BJ (cell line): ENCODE measurements around the gene SLC17A9. TPM values are rescaled to one million over a fixed set of nuclear protein-coding genes. Genes with fewer than 3 reads are reported as not detected.
"Not testable (repeated sequence)": the region's sequence is repeated elsewhere in the genome, so short reads cannot be mapped to it uniquely, and the experiment has no call there.

ENCODE experiments used
- CTCF ChIA-PET: fragments of 350-600 bp; formaldehyde crosslinking; extraction: SDS; loops from one replicate; lab custom pipeline; 2021; ENCODE audit warnings: antibody characterized with exemption, inconsistent platforms; lab: Yijun Ruan, JAX
- POLR2A ChIA-PET: fragments of 300-600 bp; sonication (Branson Sonifier 250); formaldehyde crosslinking; extraction: SDS; loops from one replicate; lab custom pipeline; 2021; ENCODE audit warnings: antibody characterized with exemption; lab: Charles Lee
- DNase-seq: peaks from one replicate; pipeline ENCODE4 v3.0.0-alpha.2; 2011; ENCODE audit warnings: low read depth
- H3K27me3 ChIP-seq: 2 replicates; pipeline ENCODE4 v1.6.0; 2011; ENCODE audit warnings: low read length; ENCODE audit not compliant: control insufficient read depth, insufficient read depth
- H3K36me3 ChIP-seq: 2 replicates; pipeline ENCODE4 v1.5.1; 2011; ENCODE audit warnings: low read length; ENCODE audit not compliant: control insufficient read depth, insufficient read depth
- H3K4me3 ChIP-seq: 2 replicates; pipeline ENCODE4 v1.5.1; 2011; ENCODE audit warnings: low read depth, mild to moderate bottlenecking, control low read depth, low read length
- CTCF ChIP-seq: IDR thresholded peaks from 2 replicates; pipeline ENCODE4 v1.5.1; 2011; ENCODE audit warnings: low read depth, mild to moderate bottlenecking, control low read depth, inconsistent platforms, low read length, moderate library complexity; ENCODE audit not compliant: insufficient read depth
- polyA plus RNA-seq: library from polyadenylated mRNA; depleted of rRNA; stranded (reverse); fragments of >200 nt; gene quantifications from 2 replicates; pipeline ENCODE4 v1.2.3, GENCODE V29; 2011

SLC17A9 gene
- polyA plus RNA-seq, 1 experiment, result 30.8 TPM

- DNase-seq, result no peak
- TF ChIP-seq CTCF, result no peak
- Histone ChIP-seq H3K27me3 (no peaks in the 10 kb centered on the region), H3K36me3 (peaks cover 36% of the 10 kb centered on the region), H3K4me3 (no peak overlapping the region)
- ChIA-PET CTCF (no interaction called here), POLR2A (no interaction called here)
These were observed 6.0 kb downstream of the SLC17A9 start for GRCh38 chr20:62958388-62959100.

GRCh38 chr20:62959101-62959971, 6.8 kb downstream of the SLC17A9 start:
- ChIA-PET POLR2A (no interaction called here), CTCF (no interaction called here)
- TF ChIP-seq CTCF, result no peak
- peaks cover 43% of the 10 kb centered on the region for H3K36me3 ChIP-seq
- no peak overlapping the region for H3K4me3 ChIP-seq
- no peak for DNase-seq
- no peaks in the 10 kb centered on the region for H3K27me3 ChIP-seq

GRCh38 chr20:62959998-62960436, 7.5 kb downstream of the SLC17A9 start:
- ChIA-PET POLR2A (no interaction called here), CTCF (no interaction called here)
- Histone ChIP-seq H3K36me3 (peaks cover 46% of the 10 kb centered on the region), H3K4me3 (no peak overlapping the region), H3K27me3 (no peaks in the 10 kb centered on the region)
- DNase-seq, result no peak
- TF ChIP-seq CTCF, result no peak

- CTCF ChIA-PET, result interaction anchor here (0.9 to 1.8 kb wide), 4 partner anchors 9 to 52 kb away, joined by 3 to 8 read pairs (median 4); no protein-coding TSS in a partner anchor
These were observed 8.2 kb downstream of the SLC17A9 start for GRCh38 chr20:62960446-62961309.

GRCh38 chr20:62961310-62961783, 8.8 kb downstream of the SLC17A9 start:
- no peak for DNase-seq
- ChIA-PET CTCF (interaction anchor here (0.9 to 1.8 kb wide), 4 partner anchors 9 to 53 kb away, joined by 3 to 8 read pairs (median 4); no protein-coding TSS in a partner anchor), POLR2A (no interaction called here)
- Histone ChIP-seq H3K27me3 (no peaks in the 10 kb centered on the region), H3K36me3 (peaks cover 51% of the 10 kb centered on the region), H3K4me3 (no peak overlapping the region)
- no peak for TF ChIP-seq CTCF

More at GRCh38 chr20:62960446-62961309, 8.2 kb downstream of the SLC17A9 start:
- DNase-seq, H3K27me3 ChIP-seq, H3K4me3 ChIP-seq, POLR2A ChIA-PET: not testable (repeated sequence)
- peaks cover 51% of the 10 kb centered on the region for H3K36me3 ChIP-seq
